CD4-positive, alpha-beta T cell (primary cell): Measurements from ENCODE around the gene CNRIP1. TPM values are rescaled to one million over a fixed set of nuclear protein-coding genes. Genes with fewer than 3 reads are reported as not detected.

Experiments
- ATAC-seq: fragments of 200-7000 bp; cut with Tn5 transposase; one replicate; pipeline ENCODE4 v1.10.0; 2022; ENCODE audit warnings: mild to moderate bottlenecking; ENCODE audit not compliant: poor library complexity
- CTCF ChIA-PET: fragments of 350-600 bp; sonication (Branson Sonifier 250); formaldehyde crosslinking; loops from one replicate; lab custom pipeline; 2021; ENCODE audit warnings: antibody characterized with exemption, inconsistent platforms; lab: Charles Lee
- POLR2A ChIA-PET: fragments of 350-600 bp; sonication (Branson Sonifier 250); formaldehyde crosslinking; loops from one replicate; lab custom pipeline; 2021; ENCODE audit warnings: antibody characterized with exemption, inconsistent platforms; lab: Charles Lee
- DNase-seq, 14 experiments: peaks; one replicate each; pipeline ENCODE4 v3.0.0-alpha.2; 2013 to 2020; ENCODE audit warnings: mixed read lengths in 2 of 14
- H3K27ac ChIP-seq, 2 donors: one replicate each; pipeline versions ENCODE4 v1.5.1 to v1.7.0; 2013; ENCODE audit warnings: low read length in 2 of 2, low read depth in 1 of 2, mild to moderate bottlenecking in 1 of 2
- H3K27me3 ChIP-seq, 2 experiments: 1 replicate in 1 of 2; 2 replicates in 1 of 2; pipeline versions ENCODE4 v1.6.1 to v1.7.0; 2013; ENCODE audit warnings: low read length in 2 of 2, control low read depth in 1 of 2, mild to moderate bottlenecking in 1 of 2, moderate library complexity in 1 of 2; ENCODE audit not compliant: insufficient read depth in 2 of 2, control insufficient read depth in 1 of 2
- H3K36me3 ChIP-seq: one replicate; pipeline ENCODE4 v1.6.1; 2013; ENCODE audit warnings: low read length, control low read depth; ENCODE audit not compliant: insufficient read depth
- H3K4me1 ChIP-seq: one replicate; pipeline ENCODE4 v1.6.1; 2013; ENCODE audit warnings: low read length, control low read depth; ENCODE audit not compliant: insufficient read depth
- H3K4me3 ChIP-seq: one replicate; pipeline ENCODE4 v1.5.1; 2013; ENCODE audit warnings: mild to moderate bottlenecking, low read length, moderate library complexity
- H3K9me3 ChIP-seq, 2 experiments: 1 replicate in 1 of 2; 2 replicates in 1 of 2; pipeline versions ENCODE4 v1.6.1 to v1.7.0; 2013; ENCODE audit warnings: low read length in 2 of 2, mild to moderate bottlenecking in 2 of 2, control low read depth in 1 of 2, moderate library complexity in 1 of 2; ENCODE audit not compliant: control insufficient read depth in 1 of 2, insufficient read depth in 1 of 2
- H3K27ac Mint-ChIP-seq: one replicate; pipeline ENCODE4 v1.8.0; 2020; ENCODE audit warnings: mixed read lengths
- H3K27me3 Mint-ChIP-seq: one replicate; pipeline ENCODE4 v1.8.0; 2021; ENCODE audit warnings: mixed read lengths
- H3K36me3 Mint-ChIP-seq: one replicate; pipeline ENCODE4 v1.8.0; 2021; ENCODE audit warnings: low read depth, mixed read lengths
- H3K4me1 Mint-ChIP-seq: one replicate; pipeline ENCODE4 v1.8.0; 2021; ENCODE audit warnings: low read depth, mixed read lengths
- H3K4me3 Mint-ChIP-seq: one replicate; pipeline ENCODE4 v1.8.0; 2020; ENCODE audit warnings: mild to moderate bottlenecking, mixed read lengths
- H3K9me3 Mint-ChIP-seq: one replicate; pipeline ENCODE4 v1.8.0; 2020; ENCODE audit warnings: mixed read lengths
- intact Hi-C, 2 experiments: fragments of 100-400 bp; cut with DNase I in 1 of 2; cut with micrococcal nuclease in 1 of 2; formaldehyde crosslinking; loops; one replicate each; pipeline versions ENCODE4 v1.15.1 to v1.9.0; 2023 to 2025; cut with DNase I, micrococcal nuclease
- total RNA-seq, 174 experiments: library from RNA in 2 of 174; stranded (reverse) in 2 of 174; gene quantifications; one replicate each; pipeline ENCODE4 v1.2.3 and lab custom pipeline; 2021 to 2026
- TF ChIP-seq, protein P1 (sequence below): fragments of 200-600 bp; IDR thresholded peaks from one replicate; pipeline ENCODE4 v1.8.0; 2022; ENCODE audit warnings: antibody characterized with exemption, mild to moderate bottlenecking

The CNRIP1 gene
- total RNA-seq, 2 experiments from 2014 or later = not detected

DNA sequence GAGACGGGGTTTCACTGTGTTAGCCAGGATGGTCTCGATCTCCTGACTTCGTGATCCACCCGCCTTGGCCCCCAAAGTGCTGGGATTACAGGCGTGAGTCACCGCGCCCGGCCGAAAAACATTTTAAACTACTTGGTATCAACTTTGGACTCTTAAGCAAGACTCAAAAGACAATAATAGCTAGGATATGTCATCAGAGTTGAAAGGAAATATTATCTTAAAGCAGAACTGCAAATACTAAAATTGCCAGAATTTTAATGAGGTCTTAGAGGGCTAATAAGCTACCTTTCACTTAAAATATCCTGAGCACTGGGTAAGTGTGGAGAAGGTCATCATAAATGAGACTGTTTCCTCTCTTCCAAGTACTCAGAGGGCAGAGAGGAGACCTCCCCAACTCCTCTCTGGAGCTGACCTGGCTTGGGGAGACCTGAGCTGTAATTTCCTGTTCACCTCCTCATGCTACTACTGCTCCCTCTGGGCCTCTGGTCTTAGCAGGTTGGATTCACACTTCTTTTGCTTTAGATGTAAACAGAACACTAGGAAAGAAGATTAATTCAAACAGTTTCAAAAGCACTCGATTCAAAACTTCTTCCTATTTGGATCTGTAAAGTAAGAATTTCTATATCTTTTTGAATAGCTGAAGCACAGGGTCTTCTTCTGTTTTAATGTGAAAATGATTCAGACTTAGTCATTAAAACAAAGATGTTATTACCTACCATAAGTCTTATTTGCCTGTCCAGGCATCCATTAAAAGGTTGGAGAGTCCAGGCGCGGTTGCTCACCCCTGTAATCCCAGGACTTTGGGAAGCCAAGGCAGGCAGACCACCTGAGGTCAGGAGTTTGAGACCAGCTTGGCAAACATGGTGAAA is 16.5 kb downstream of the CNRIP1 start:
- Histone ChIP-seq H3K4me3 (no peak overlapping the region), H3K27me3 (peaks cover 0 to 5% of the 10 kb centered on the region in 2 experiments), H3K27ac (no peak overlapping the region), H3K9me3 (no peaks in the 10 kb centered on the region), H3K4me1 (no peaks in the 10 kb centered on the region), H3K36me3 (no peaks in the 10 kb centered on the region)
- intact Hi-C loops = no loop called here
- Mint-ChIP-seq H3K9me3 (no peaks in the 10 kb centered on the region), H3K4me1 (no peaks in the 10 kb centered on the region), H3K36me3 (no peaks in the 10 kb centered on the region), H3K4me3 (no peak overlapping the region), H3K27ac (no peak overlapping the region), H3K27me3 (peaks cover 11% of the 10 kb centered on the region)
- DNase-seq (no peak), ATAC-seq (no peak)
- ChIA-PET CTCF (interaction anchor here (1.0 kb wide), 1 partner anchor 11 kb away, joined by 6 read pairs; no protein-coding TSS in a partner anchor), POLR2A (no interaction called here)
- TF ChIP-seq, protein P1, sequence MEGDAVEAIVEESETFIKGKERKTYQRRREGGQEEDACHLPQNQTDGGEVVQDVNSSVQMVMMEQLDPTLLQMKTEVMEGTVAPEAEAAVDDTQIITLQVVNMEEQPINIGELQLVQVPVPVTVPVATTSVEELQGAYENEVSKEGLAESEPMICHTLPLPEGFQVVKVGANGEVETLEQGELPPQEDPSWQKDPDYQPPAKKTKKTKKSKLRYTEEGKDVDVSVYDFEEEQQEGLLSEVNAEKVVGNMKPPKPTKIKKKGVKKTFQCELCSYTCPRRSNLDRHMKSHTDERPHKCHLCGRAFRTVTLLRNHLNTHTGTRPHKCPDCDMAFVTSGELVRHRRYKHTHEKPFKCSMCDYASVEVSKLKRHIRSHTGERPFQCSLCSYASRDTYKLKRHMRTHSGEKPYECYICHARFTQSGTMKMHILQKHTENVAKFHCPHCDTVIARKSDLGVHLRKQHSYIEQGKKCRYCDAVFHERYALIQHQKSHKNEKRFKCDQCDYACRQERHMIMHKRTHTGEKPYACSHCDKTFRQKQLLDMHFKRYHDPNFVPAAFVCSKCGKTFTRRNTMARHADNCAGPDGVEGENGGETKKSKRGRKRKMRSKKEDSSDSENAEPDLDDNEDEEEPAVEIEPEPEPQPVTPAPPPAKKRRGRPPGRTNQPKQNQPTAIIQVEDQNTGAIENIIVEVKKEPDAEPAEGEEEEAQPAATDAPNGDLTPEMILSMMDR = no peak

DNA sequence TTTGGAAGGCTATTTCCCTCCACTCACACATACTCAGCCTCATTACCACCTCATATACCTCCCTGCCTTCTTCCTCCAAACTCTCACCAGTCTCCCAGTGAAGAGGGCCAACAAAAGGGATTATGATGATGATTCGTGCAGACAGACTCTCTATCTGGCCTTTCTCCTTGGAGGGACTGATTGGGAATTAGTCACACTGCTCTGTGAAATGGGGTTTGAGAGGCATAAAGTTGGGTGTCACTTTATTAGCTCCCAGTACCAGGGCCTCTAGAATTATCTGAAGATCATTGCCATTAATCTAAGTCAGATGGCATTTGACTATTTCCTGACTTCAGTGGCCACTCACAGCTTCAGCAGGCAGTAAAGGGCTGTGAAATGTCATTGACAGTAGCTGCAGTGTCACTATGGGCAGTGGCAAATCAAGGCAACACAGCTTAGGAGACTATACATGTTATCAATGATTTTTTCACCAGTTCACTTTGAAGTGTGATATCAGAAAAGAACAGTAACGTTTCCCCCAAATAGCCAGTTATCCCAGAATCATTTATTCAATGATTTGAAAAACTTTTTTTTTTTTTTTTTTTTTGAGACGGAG is 17.4 kb downstream of the CNRIP1 start:
- H3K36me3 ChIP-seq = no peaks in the 10 kb centered on the region
- TF ChIP-seq, protein P1 = no peak
- H3K27ac ChIP-seq = no peak overlapping the region
- no peaks in the 10 kb centered on the region for H3K36me3 Mint-ChIP-seq
- H3K27me3 Mint-ChIP-seq = peaks cover 6% of the 10 kb centered on the region
- ChIA-PET CTCF (interaction anchor here (0.7 to 1.0 kb wide), 3 partner anchors 11 to 261 kb away, joined by 3 to 6 read pairs (median 3); no protein-coding TSS in a partner anchor), POLR2A (no interaction called here)
- H3K4me1 Mint-ChIP-seq = no peaks in the 10 kb centered on the region
- DNase-seq = no peak
- no peak overlapping the region for H3K27ac Mint-ChIP-seq
- ATAC-seq = no peak
- no peaks in the 10 kb centered on the region for H3K9me3 ChIP-seq
- H3K4me3 Mint-ChIP-seq = no peak overlapping the region
- H3K9me3 Mint-ChIP-seq = no peaks in the 10 kb centered on the region
- peaks cover 0 to 5% of the 10 kb centered on the region in 2 experiments for H3K27me3 ChIP-seq
- H3K4me3 ChIP-seq = no peak overlapping the region
- intact Hi-C loops = no loop called here
- H3K4me1 ChIP-seq = no peaks in the 10 kb centered on the region

DNA sequence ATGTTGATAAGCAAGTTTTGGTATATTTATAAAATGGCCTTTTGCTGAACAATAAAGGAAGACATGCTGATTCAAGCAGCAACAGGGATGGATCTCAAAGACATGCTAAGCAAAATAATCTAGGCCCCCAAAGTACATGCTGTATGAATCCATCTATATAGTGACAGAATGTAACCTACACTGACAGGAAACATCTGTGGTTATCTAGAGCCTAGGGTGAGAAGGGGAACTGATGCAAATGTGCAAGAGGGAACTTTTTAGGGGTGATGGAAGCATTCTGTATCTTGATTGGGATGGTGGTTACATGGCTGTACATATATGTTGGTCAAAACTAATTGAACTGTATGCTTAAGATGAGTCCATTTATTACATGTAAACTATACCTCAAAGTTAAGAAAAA is 24.2 kb downstream of the CNRIP1 start:
- no peaks in the 10 kb centered on the region for H3K36me3 Mint-ChIP-seq
- no peaks in the 10 kb centered on the region for H3K9me3 Mint-ChIP-seq
- H3K4me3 ChIP-seq = no peak overlapping the region
- no peaks in the 10 kb centered on the region for H3K4me1 Mint-ChIP-seq
- peaks cover 0 to 5% of the 10 kb centered on the region in 2 experiments for H3K27me3 ChIP-seq
- ATAC-seq = no peak
- no peaks in the 10 kb centered on the region for H3K36me3 ChIP-seq
- no peaks in the 10 kb centered on the region for H3K9me3 ChIP-seq
- ChIA-PET CTCF (interaction anchor here (1.2 kb wide), 1 partner anchor 173 kb away, joined by 3 read pairs; no protein-coding TSS in a partner anchor), POLR2A (no interaction called here)
- no peak overlapping the region for H3K4me3 Mint-ChIP-seq
- no peak for DNase-seq
- H3K27ac ChIP-seq = no peak overlapping the region
- no peaks in the 10 kb centered on the region for H3K4me1 ChIP-seq
- H3K27ac Mint-ChIP-seq = no peak overlapping the region
- TF ChIP-seq, protein P1 = no peak
- no peaks in the 10 kb centered on the region for H3K27me3 Mint-ChIP-seq
- intact Hi-C loops = no loop called here
